Measurements from ENCODE around the gene NAALADL2.

GRCh38 chr3:175088766-175089380 lies 229.7 kb downstream of the NAALADL2 start:
- TF ChIP-seq CTCF (IDR thresholded peaks at IDR 0.05) = no peak
- TF ChIP-seq POLR2A (IDR thresholded peaks at IDR 0.05; ENCODE audit: low read depth) = no peak
- no peak for TF ChIP-seq POLR2AphosphoS5 (IDR thresholded peaks at IDR 0.05)
- TF ChIP-seq EP300 (IDR thresholded peaks at IDR 0.05) = no peak
